Spleen (tissue), 7 donors: ENCODE data around the gene RFX2.

ENCODE experiments used
- POLR2A ChIP-seq, 3 donors: fragments of 450-650 bp; IDR thresholded peaks; one replicate each; pipeline ENCODE4 v1.5.1; 2017; ENCODE audit warnings: antibody characterized with exemption in 3 of 3, mild to moderate bottlenecking in 1 of 3
- POLR2AphosphoS5 ChIP-seq, 3 donors: sonication (generic); formaldehyde crosslinking; IDR thresholded peaks; one replicate each; pipeline ENCODE4 v1.5.1; 2017; ENCODE audit warnings: antibody characterized with exemption in 3 of 3
- TF ChIP-seq, protein P1 (sequence below), 11 experiments: fragments of 200-600 bp in 7 of 11; fragments of 450-650 bp in 4 of 11; sonication (generic) in 4 of 11; IDR thresholded peaks in 8 of 11; conservative IDR thresholded peaks in 3 of 11; 1 replicate in 7 of 11; 2 replicates in 4 of 11; pipeline versions ENCODE4 v1.4.0 to v1.8.0; 2016 to 2021; ENCODE audit warnings: antibody characterized with exemption in 11 of 11, inconsistent platforms in 4 of 11, mild to moderate bottlenecking in 1 of 11
- donor health status: DM: no; HTN: no; CAD: no; lungs with moderate emphysema.
- donor health status: DM: no; HTN: no; CAD: no.
- donor health status: DM: no; HTN: no; CAD: no.

- TF ChIP-seq, protein P1, sequence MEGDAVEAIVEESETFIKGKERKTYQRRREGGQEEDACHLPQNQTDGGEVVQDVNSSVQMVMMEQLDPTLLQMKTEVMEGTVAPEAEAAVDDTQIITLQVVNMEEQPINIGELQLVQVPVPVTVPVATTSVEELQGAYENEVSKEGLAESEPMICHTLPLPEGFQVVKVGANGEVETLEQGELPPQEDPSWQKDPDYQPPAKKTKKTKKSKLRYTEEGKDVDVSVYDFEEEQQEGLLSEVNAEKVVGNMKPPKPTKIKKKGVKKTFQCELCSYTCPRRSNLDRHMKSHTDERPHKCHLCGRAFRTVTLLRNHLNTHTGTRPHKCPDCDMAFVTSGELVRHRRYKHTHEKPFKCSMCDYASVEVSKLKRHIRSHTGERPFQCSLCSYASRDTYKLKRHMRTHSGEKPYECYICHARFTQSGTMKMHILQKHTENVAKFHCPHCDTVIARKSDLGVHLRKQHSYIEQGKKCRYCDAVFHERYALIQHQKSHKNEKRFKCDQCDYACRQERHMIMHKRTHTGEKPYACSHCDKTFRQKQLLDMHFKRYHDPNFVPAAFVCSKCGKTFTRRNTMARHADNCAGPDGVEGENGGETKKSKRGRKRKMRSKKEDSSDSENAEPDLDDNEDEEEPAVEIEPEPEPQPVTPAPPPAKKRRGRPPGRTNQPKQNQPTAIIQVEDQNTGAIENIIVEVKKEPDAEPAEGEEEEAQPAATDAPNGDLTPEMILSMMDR (IDR thresholded peaks at IDR 0.05 in 8 of 11, conservative IDR thresholded peaks at IDR 0.05 in 3 of 11), result no peak
- TF ChIP-seq POLR2AphosphoS5 (IDR thresholded peaks at IDR 0.05), result no peak
- no peak for TF ChIP-seq POLR2A (IDR thresholded peaks at IDR 0.05)
These were observed 136.9 kb downstream of the RFX2 start for GRCh38 chr19:5973376-5973775.
